ENCODE results near the gene PPWD1.
"Not testable (repeated sequence)": the region's sequence is repeated elsewhere in the genome, so short reads cannot be mapped to it uniquely, and the experiment has no call there.

The PPWD1 gene

GRCh38 chr5:65562731-65563701 lies at the start of gene PPWD1, which contains the start of gene CENPK:
Gene PPWD1, plus strand, starts transcription at chr5:65563296. Its CDS starts 15 bp downstream, at chr5:65563311.
Gene CENPK, minus strand, starts transcription at chr5:65563168. Its CDS starts 8,261 bp downstream, at chr5:65554907.
- peak; percentile 95 for DNase-seq (ENCODE audit: low spot score)

- DNase-seq (ENCODE audit: low spot score), result no peak
Measured at GRCh38 chr5:65525726-65526125, 37.4 kb upstream of the PPWD1 start.

GRCh38 chr5:65530904-65531303 lies 32.2 kb upstream of the PPWD1 start:
- no peak for DNase-seq (ENCODE audit: low spot score)

- DNase-seq (ENCODE audit: low spot score), result no peak
Measured at GRCh38 chr5:65535529-65535987, 27.5 kb upstream of the PPWD1 start.

- no peak for DNase-seq (ENCODE audit: low spot score)
Measured at GRCh38 chr5:65539827-65540226, 23.3 kb upstream of the PPWD1 start.

- DNase-seq (ENCODE audit: low spot score), result no peak
Measured at GRCh38 chr5:65544473-65544872, 18.6 kb upstream of the PPWD1 start.

- no peak for DNase-seq (ENCODE audit: low spot score)
Measured at GRCh38 chr5:65546141-65546540, 17.0 kb upstream of the PPWD1 start.

GRCh38 chr5:65548281-65548680 lies 14.8 kb upstream of the PPWD1 start:
- DNase-seq (ENCODE audit: low spot score), result no peak

- DNase-seq (ENCODE audit: low spot score), result no peak
Measured at GRCh38 chr5:65553941-65554340, 9.2 kb upstream of the PPWD1 start.

- DNase-seq (ENCODE audit: low spot score), result no peak
Measured at GRCh38 chr5:65555287-65555686, 7.8 kb upstream of the PPWD1 start.

DNA sequence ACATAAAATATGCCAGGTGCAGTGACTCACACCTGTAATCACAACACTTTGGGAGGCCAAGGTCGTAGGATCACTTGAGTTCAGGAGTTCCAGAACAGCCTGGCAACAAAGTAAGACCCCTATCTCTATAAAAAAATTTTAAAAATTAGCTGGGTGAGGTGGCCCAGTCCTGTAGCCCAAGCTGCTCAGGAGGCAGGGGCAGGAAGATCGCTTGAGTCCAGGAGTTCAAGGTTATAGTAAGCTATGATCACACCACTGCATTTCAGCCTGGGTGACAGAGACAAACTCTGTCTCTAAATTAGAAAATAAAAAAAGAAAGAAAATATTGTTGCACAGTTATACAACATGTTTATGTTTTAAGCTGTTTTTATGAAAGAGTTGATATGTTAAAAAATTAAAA lies 6.9 kb upstream of the PPWD1 start:
- DNase-seq (ENCODE audit: low spot score), result no peak

DNA sequence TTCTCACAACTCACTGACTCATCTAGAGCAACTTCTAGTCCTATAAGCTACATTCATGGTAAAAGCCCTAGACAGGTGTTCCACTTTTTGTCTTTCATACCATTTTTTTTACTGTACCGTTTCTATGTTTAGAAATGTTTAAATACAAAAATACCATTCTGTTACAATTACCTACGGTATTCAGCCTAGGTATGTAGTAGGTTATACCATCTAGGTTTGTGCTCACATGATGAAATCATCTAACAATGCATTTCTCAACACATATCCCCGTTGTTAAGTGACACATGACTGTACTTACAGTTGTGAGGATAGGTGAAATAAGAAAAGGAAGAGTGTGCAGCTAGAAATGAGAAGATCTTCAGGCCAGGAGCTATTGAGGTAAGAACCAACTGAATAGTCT lies 6.4 kb upstream of the PPWD1 start:
- DNase-seq (ENCODE audit: low spot score), result no peak

- no peak for DNase-seq (ENCODE audit: low spot score)
Measured at GRCh38 chr5:65563777-65564176, 681 bp downstream of the PPWD1 start.

- no peak for DNase-seq (ENCODE audit: low spot score)
Measured at GRCh38 chr5:65566505-65566904, 3.4 kb downstream of the PPWD1 start.

- DNase-seq (ENCODE audit: low spot score), result no peak
Measured at GRCh38 chr5:65570598-65571226, 7.6 kb downstream of the PPWD1 start.

DNA sequence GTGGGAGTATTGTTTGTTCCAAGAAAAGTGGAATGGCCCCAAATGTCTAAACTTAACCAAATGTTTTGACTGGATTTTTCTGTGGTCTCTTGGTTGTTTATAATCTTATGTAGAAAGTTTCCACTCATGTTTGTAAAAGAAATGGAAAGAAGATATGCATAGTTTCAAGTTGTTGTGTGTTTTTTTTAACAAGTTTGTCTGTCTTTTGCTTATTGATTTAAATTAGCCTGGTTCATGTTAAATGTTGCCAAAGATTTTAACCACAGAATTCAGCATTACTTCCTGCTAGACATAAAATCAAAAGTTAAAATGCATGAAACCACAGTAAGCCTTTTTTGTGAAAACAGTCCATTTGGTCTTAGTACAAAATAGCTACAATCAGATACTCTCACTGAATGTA lies 14.0 kb downstream of the PPWD1 start:
- no peak for DNase-seq (ENCODE audit: low spot score)

GRCh38 chr5:65588694-65589093 lies 25.6 kb downstream of the PPWD1 start:
- DNase-seq (ENCODE audit: low spot score), result no peak

DNA sequence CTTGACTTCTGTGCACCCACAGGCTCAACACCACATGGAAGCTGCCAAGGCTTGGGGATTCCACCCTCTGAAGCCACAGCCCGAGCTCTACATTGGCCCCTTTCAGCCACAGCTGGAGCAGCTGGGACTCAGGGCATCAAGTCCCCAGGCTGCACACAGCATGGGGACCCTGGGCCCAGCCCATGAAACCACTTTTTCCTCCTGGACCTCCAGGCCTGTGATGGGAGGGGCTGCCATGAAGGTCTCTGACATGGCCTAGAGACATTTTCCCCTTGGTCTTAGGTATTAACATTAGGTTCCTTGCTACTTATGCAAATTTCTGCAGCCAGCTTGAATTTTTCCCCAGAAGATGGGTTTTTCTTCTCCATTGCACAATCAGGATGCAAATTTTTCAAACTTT lies 38.7 kb downstream of the PPWD1 start:
- not testable (repeated sequence) for DNase-seq (ENCODE audit: low spot score)

DNA sequence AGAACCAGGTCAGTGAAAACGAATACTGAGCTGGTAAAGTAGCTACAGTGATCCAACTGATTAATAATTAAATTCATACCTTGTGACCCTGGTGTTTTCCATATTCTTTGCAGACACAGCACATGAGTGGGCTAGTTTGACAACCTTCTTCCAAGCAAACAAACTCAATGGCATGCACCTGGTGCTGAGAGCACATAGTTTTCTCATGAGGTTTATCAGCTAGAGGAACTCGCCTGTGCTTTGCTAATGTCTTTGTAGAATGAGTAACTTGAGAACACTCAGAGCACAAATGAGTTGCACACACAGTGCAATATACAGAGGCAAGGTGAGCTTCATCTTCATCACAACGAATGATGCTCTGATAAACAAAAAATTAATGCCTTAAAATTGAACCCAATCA lies 48.4 kb downstream of the PPWD1 start:
- DNase-seq (ENCODE audit: low spot score), result no peak

DNA sequence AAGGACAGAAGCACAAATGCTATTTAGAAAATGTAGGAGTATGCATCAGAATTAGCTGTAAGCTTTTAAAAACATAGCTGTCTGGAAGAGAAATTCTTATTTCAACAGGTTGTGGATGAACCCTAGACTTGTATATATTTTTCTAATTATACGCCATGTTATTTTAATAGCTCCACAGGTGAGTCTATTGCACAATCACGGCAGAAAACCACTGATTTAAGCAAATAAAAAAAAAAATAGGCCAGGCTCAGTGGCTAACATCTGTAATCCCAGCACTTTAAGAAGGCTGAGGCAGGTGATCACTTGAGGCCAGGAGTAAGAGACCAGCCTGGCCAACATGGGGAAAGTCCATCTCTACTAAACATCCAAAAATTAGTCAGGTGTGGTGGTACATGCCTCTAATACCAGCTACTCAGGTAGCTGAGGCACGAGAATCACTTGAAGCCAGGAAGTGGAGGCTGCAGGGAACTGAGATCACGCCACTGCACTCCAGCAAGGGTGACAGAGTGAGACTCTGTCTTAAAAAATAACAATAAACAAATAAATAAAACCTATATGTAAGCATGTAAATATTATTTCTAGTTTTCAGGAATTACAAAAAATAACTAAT lies 49.3 kb downstream of the PPWD1 start:
- no peak for DNase-seq (ENCODE audit: low spot score)

DNA sequence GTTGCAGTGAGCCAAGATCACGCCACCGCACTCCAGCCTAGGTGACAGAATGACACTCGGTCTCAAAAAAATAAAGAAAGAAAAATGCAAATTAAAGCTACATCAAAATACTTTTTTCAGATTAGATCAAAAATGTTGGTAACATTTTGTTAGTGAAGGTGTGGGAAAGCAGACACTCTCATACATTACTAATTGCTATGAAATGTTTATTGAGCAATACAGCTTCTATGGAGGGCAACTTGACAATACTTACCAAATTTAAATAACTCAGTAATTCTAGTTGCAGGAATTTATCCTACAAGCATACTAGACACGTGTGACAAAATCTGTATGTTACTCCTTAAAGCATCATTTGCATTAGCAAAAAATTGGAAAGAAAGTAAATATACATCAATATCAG lies 56.9 kb downstream of the PPWD1 start:
- no peak for DNase-seq (ENCODE audit: low spot score)

- DNase-seq (ENCODE audit: low spot score), result not testable (repeated sequence)
Measured at GRCh38 chr5:65621961-65622360, 58.9 kb downstream of the PPWD1 start.

DNA sequence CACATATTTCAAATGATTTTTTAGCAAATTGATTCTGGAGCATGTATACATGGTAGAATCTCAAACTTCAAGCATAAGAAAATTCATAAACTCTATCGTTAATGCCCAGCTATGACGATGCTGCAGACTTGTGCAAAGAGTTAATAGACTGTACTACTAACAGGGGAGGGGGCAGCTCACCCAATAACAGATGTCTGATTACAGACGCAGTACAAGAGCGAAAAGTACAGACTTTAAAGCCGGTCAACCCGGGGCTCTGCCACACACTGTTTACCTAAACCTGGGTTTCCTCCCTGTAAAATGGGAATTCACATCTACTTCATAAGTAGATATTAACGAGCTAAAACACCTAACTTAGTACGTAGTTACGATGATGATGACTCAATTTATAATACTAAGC lies 60.4 kb downstream of the PPWD1 start:
- no peak for DNase-seq (ENCODE audit: low spot score)

Data from putamen (tissue), 1 donor.